Measurements from ENCODE around the gene HOXB8. TPM values are rescaled to one million over a fixed set of nuclear protein-coding genes. Genes with fewer than 3 reads are reported as not detected.

Gene HOXB8
- total RNA-seq, 4 donors from 2014 or later = 0.75 TPM; not detected in 3

GRCh38 chr17:48564188-48565021, 50.7 kb downstream of the HOXB8 start:
- TF ChIP-seq CTCF (IDR thresholded peaks at IDR 0.05; ENCODE audit: low read depth) = no peak

DNA sequence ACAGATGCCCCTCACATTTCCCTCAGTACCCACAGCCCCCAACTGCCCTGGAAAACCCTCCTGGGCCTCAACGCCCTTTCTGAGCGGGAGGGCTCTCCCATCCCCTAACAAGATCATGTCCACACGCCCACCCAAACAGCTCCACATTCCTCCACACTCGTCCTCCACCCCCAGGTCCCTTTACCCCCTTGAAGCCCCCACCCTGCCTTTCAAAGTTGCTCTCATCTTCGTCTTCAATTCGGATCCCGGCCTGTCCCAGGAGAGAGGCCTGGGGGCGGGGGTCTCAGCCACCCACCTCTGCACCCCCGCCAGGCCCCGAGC, 51.3 kb downstream of the HOXB8 start:
- no peak for TF ChIP-seq CTCF (IDR thresholded peaks at IDR 0.05; ENCODE audit: low read depth)

DNA sequence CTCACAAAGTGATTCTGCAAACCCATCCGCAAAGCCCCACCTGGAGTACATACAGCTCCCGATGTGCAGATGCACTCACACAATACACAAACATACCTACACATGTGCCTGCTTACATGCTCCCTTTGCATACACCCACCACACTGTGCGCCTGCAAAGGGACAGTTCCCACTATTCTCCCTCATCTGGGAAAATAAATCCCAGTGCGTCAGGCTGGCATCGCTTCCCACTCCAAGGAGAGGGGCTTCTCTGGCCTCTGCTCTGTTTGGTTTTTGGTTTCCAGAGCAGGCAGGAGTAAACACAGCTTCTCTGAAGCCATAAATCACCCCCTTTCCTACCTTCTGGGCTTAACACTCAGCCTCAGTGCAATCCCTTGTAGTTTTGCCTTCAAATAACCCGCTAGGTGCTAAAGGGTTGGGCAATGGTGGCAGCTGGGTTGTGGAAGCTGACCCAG, 51.7 kb downstream of the HOXB8 start:
- TF ChIP-seq CTCF (IDR thresholded peaks at IDR 0.05; ENCODE audit: low read depth) = no peak

DNA sequence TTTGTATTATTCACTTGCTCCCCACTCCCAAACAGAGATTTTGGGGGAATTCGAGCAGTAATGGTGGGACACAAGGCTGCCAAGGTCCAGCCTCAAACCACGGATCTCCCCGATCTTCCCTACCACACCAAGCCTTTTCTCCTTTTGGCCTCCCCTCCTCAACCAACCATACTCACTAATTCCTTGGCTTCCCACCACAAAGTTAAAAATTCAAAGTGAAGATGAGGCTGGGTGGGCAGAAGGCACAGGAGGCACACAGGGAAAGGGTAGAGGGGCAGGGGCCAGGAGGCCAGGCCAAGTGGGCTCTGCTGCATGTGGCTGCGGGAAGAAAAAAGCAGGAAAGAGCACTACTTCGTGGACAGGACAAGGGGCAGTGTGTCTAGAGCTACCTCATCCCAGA, 52.2 kb downstream of the HOXB8 start:
- no peak for TF ChIP-seq CTCF (IDR thresholded peaks at IDR 0.05; ENCODE audit: low read depth)

Small RNAs within 50 kb of the gene (small RNA-seq; reads per million reads assigned to genes)
- gene MIR196A1 = not detected

Other genes starting within 250 kb of the HOXB8 start
- 1 to 10 TPM in 3 of 4 donors, not detected in 1; 2.5 to 3.9 (median 3.1) TPM for gene SKAP1, start 185.1 kb downstream of the HOXB8 start, total RNA-seq
- not detected for gene HOXB1, start 84.3 kb downstream of the HOXB8 start, total RNA-seq
- 10 to 100 TPM; 12.1 to 21.1 (median 13.7) TPM for gene HOXB2, start 70.2 kb downstream of the HOXB8 start, total RNA-seq
- gene HOXB4, start 36.9 kb downstream of the HOXB8 start, total RNA-seq = 1 to 10 TPM in 3 of 4 donors, under 1 TPM in 1; 0.98 to 2.8 (median 2.0) TPM
- gene HOXB3, start 25.1 kb downstream of the HOXB8 start, total RNA-seq = 10 to 100 TPM in 1 of 4 donors, 1 to 10 TPM in 3; 4.0 to 12.4 (median 4.9) TPM
- under 1 TPM; 0.22 to 0.51 (median 0.35) TPM for gene HOXB5, start 21.5 kb downstream of the HOXB8 start, total RNA-seq
- 10 to 100 TPM in 2 of 4 donors, 1 to 10 TPM in 2; 4.8 to 12.1 (median 8.9) TPM for gene HOXB6, start 10.3 kb downstream of the HOXB8 start, total RNA-seq
- 10 to 100 TPM in 1 of 4 donors, 1 to 10 TPM in 3; 2.3 to 11.1 (median 5.2) TPM for gene HOXB7, start 4.3 kb downstream of the HOXB8 start, total RNA-seq
- gene HOXB9, start 11.1 kb upstream of the HOXB8 start, total RNA-seq = under 1 TPM in 2 of 4 donors, not detected in 2; 0.17 to 0.38 TPM
- gene PRAC1, start 107.2 kb upstream of the HOXB8 start, total RNA-seq = not detected
- 1 to 10 TPM in 2 of 4 donors, not detected in 2; 2.9 to 7.9 TPM for gene PRAC2, start 107.9 kb upstream of the HOXB8 start, total RNA-seq
- gene HOXB13, start 113.5 kb upstream of the HOXB8 start, total RNA-seq = under 1 TPM; 0.44 to 0.85 (median 0.62) TPM
- gene TTLL6, start 201.9 kb upstream of the HOXB8 start, total RNA-seq = under 1 TPM in 2 of 4 donors, not detected in 2; 0.66 to 0.75 TPM
- 100 to 1,000 TPM; 179 to 356 (median 241) TPM for gene CALCOCO2, start 215.7 kb upstream of the HOXB8 start, total RNA-seq